GM12878 (cell line): ENCODE data around the gene SPIB. TPM values are rescaled to one million over a fixed set of nuclear protein-coding genes. Genes with fewer than 3 reads are reported as not detected.
"Not testable (repeated sequence)": the region's sequence is repeated elsewhere in the genome, so short reads cannot be mapped to it uniquely, and the experiment has no call there.

Experiments
- ATAC-seq: fragments of 200-7000 bp; cut with Tn5 transposase; 3 replicates; pipeline ENCODE4 v1.9.1; 2020; ENCODE audit warnings: mild to moderate bottlenecking, moderate library complexity
- BruUV-seq: library from RNA; stranded (reverse); fragments of 400-500 nt; replicated peaks from 2 replicates; lab custom pipeline; 2021; lab: Mats Ljungman, UMichigan
- CTCF ChIA-PET: fragments of 300-600 bp; sonication (Branson Sonifier 250); formaldehyde crosslinking; extraction: SDS; loops from one replicate; lab custom pipeline; 2021; ENCODE audit warnings: inconsistent platforms; lab: Yijun Ruan, JAX
- POLR2A ChIA-PET: fragments of 350-600 bp; formaldehyde crosslinking; extraction: SDS; loops from one replicate; lab custom pipeline; 2021; ENCODE audit warnings: inconsistent platforms; lab: Charles Lee
- RAD21 ChIA-PET: fragments of 300-600 bp; sonication (Branson Sonifier 250); formaldehyde crosslinking; loops from one replicate; lab custom pipeline; 2023; ENCODE audit warnings: antibody characterized with exemption; ENCODE audit not compliant: unreplicated experiment; lab: Charles Lee
- SMC1A ChIA-PET: fragments of 300-600 bp; sonication (Branson Sonifier 250); formaldehyde crosslinking; loops from one replicate; lab custom pipeline; 2023; ENCODE audit not compliant: unreplicated experiment, uncharacterized antibody; lab: Charles Lee
- DNase-seq: peaks from one replicate; pipeline ENCODE4 v3.0.0-alpha.2; 2011; ENCODE audit warnings: low read depth, low spot score
- FAIRE-seq: peaks from 3 replicates; lab custom pipeline; 2011; peaks lifted over from hg19 to GRCh38; lab: Jason Lieb, UNC
- H2AFZ ChIP-seq: 2 replicates; pipeline ENCODE4 v1.6.0; 2011; ENCODE audit warnings: low read depth, low read length, control low read depth; ENCODE audit not compliant: control insufficient read depth
- H3K27ac ChIP-seq: 2 replicates; pipeline ENCODE4 v1.5.1; 2011; ENCODE audit warnings: control low read depth; ENCODE audit not compliant: control insufficient read depth, insufficient read depth
- H3K27me3 ChIP-seq, 2 experiments: replicated peaks in 1 of 2; 2 replicates each; pipeline versions ENCODE4 v1.6.0 to v1.6.1; 2011; ENCODE audit warnings: low read length in 1 of 2; ENCODE audit not compliant: control insufficient read depth in 2 of 2, insufficient read depth in 2 of 2
- H3K36me3 ChIP-seq, 2 experiments: 2 replicates each; pipeline ENCODE4 v1.5.1; 2011; ENCODE audit warnings: low read length in 1 of 2; ENCODE audit not compliant: control insufficient read depth in 2 of 2, insufficient read depth in 2 of 2
- H3K4me1 ChIP-seq: 2 replicates; pipeline ENCODE4 v1.6.1; 2011; ENCODE audit warnings: mild to moderate bottlenecking, low read length, moderate library complexity, mixed read lengths; ENCODE audit not compliant: control insufficient read depth, insufficient read depth
- H3K4me2 ChIP-seq: 2 replicates; pipeline ENCODE4 v1.6.0; 2011; ENCODE audit warnings: control low read depth; ENCODE audit not compliant: control insufficient read depth, insufficient read depth
- H3K4me3 ChIP-seq: fragments of 200-600 bp; sonication (generic); 2 replicates; pipeline ENCODE4 v1.5.1; 2016
- H3K79me2 ChIP-seq: 2 replicates; pipeline ENCODE4 v1.6.0; 2011; ENCODE audit warnings: low read length; ENCODE audit not compliant: control insufficient read depth, insufficient read depth
- H3K9ac ChIP-seq: 2 replicates; pipeline ENCODE4 v1.8.0; 2011; ENCODE audit warnings: low read length, control low read depth, mixed read lengths; ENCODE audit not compliant: control insufficient read depth, insufficient read depth
- H3K9me3 ChIP-seq: replicated peaks from 3 replicates; pipeline ENCODE4 v1.5.1; 2011; ENCODE audit warnings: mild to moderate bottlenecking, low read length; ENCODE audit not compliant: control insufficient read depth, insufficient read depth
- H4K20me1 ChIP-seq: 2 replicates; pipeline ENCODE4 v1.6.0; 2011; ENCODE audit not compliant: control insufficient read depth, insufficient read depth
- BRCA1 ChIP-seq: IDR thresholded peaks from 2 replicates; pipeline ENCODE4 v1.6.1; 2011; ENCODE audit warnings: low read depth, low read length, improper control_type of control experiment
- CTCF ChIP-seq, 3 experiments: IDR thresholded peaks in 2 of 3; conservative IDR thresholded peaks in 1 of 3; 2 replicates each; pipeline ENCODE4 v1.5.1; 2011; ENCODE audit warnings: low read depth in 3 of 3, low read length in 3 of 3, mild to moderate bottlenecking in 3 of 3, control low read depth in 2 of 3, moderate library complexity in 2 of 3, inconsistent platforms in 1 of 3, mixed read lengths in 1 of 3; ENCODE audit not compliant: control insufficient read depth in 2 of 3, insufficient read depth in 1 of 3; ENCODE audit errors: extremely low read depth in 1 of 3
- HDAC2 ChIP-seq: fragments of 200-600 bp; sonication (generic); IDR thresholded peaks from 2 replicates; pipeline ENCODE4 v1.6.1; 2017
- MYB ChIP-seq: fragments of 150-350 bp; IDR thresholded peaks from 2 replicates; pipeline ENCODE4 v1.6.1; 2014; ENCODE audit warnings: mild to moderate bottlenecking, low read depth, low read length, borderline replicate concordance
- SKIL ChIP-seq: fragments of 450-650 bp; IDR thresholded peaks from 2 replicates; pipeline ENCODE4 v1.6.1; 2017; ENCODE audit warnings: mild to moderate bottlenecking, low read depth, inconsistent platforms; ENCODE audit not compliant: poor library complexity, severe bottlenecking
- ZNF207 ChIP-seq: fragments of 450-650 bp; IDR thresholded peaks from 2 replicates; pipeline ENCODE4 v1.6.1; 2014; ENCODE audit warnings: antibody characterized with exemption, mild to moderate bottlenecking, borderline replicate concordance
- WGBS: methylation state at CpG from one replicate; pipeline ENCODE4 v1.1.6; 2016; ENCODE audit warnings: low lambda C conversion rate; ENCODE audit not compliant: insufficient replicate concordance, insufficient coverage; ENCODE audit errors: missing lambda C conversion rate; 5-methylcytosine and 5-hydroxymethylcytosine counted together
- in situ Hi-C: fragments of 300-500 bp; cut with MboI; formaldehyde crosslinking; loops from 9 replicates; pipeline ENCODE4 v1.14.3; 2018; ENCODE audit warnings: mixed read lengths
- intact Hi-C: fragments of 100-400 bp; cut with micrococcal nuclease; formaldehyde crosslinking; loops from one replicate; pipeline ENCODE4 v1.14.2; 2022; ENCODE audit not compliant: unreplicated experiment
- polyA plus RNA-seq, 11 experiments: library from polyadenylated mRNA; depleted of rRNA in 4 of 11; unstranded in 6 of 11; stranded (reverse) in 5 of 11; fragments of >200 nt; fragmentation: Nextera tagmentation in 4 of 11; fragmentation: Illumina TruSeq in 1 of 11; extraction: Ambion mirVana in 4 of 11; extraction: Trizol in 1 of 11; gene quantifications; 1 replicate in 1 of 11; 2 replicates in 10 of 11; pipeline versions ENCODE4 v1.2.1 to v1.2.3, GENCODE V29; 2011 to 2016; ENCODE audit warnings: inconsistent platforms in 2 of 11, missing spikeins in 2 of 11, low read depth in 1 of 11
- total RNA-seq, 4 experiments: library from RNA; depleted of rRNA in 3 of 4; stranded (reverse); fragments of >200 nt in 3 of 4; fragmentation: Illumina TruSeq in 1 of 4; extraction: Trizol in 1 of 4; gene quantifications; 2 replicates each; pipeline versions ENCODE4 v1.2.1 to v1.2.3, GENCODE V29; 2013 to 2021

The SPIB gene
- total and polyA plus RNA-seq, 10 of the 15 experiments (the other 5 are each of a cell fraction or from before 2014, with no cell fraction given) = 3.5 to 123 (median 56.0) TPM

GRCh38 chr19:50435627-50436026, 16.9 kb downstream of the SPIB start (continued):
- no peak for TF ChIP-seq BRCA1
- no peak for TF ChIP-seq ZNF207
- TF ChIP-seq HDAC2 = no peak
- TF ChIP-seq CTCF (IDR thresholded peaks at IDR 0.05 in 2 of 3, conservative IDR thresholded peaks at IDR 0.05 in 1 of 3; ENCODE audit: control insufficient read depth in 2 of 3, extremely low read depth in 1 of 3, insufficient read depth in 1 of 3, low read depth in 3 of 3, low read length in 3 of 3) = no peak
- TF ChIP-seq, all 136 proteins: peak for 0

- in situ Hi-C loops = no loop called here
- RAD21 ChIA-PET = no interaction called here
- H3K27me3 ChIP-seq = peaks cover 0 to 4% of the 10 kb centered on the region in 2 experiments; a peak in 1 of 4 replicates
- no peak overlapping the region for H3K9ac ChIP-seq
- no peak overlapping the region for H3K4me3 ChIP-seq
- H3K36me3 ChIP-seq = no peaks in the 10 kb centered on the region
- peaks cover 13% of the 10 kb centered on the region for H3K4me1 ChIP-seq
- H3K79me2 ChIP-seq = no peaks in the 10 kb centered on the region
- H3K9me3 ChIP-seq = no peaks in the 10 kb centered on the region
- no peak for TF ChIP-seq MYB
- no peak for TF ChIP-seq SKIL
- TF ChIP-seq, all 136 proteins: peak for 0
- FAIRE-seq = no peak
- BruUV-seq = no TSS peak
- no peak overlapping the region for H3K4me2 ChIP-seq
- intact Hi-C loops = no loop called here
- H2AFZ ChIP-seq = no peak overlapping the region
- POLR2A ChIA-PET = no interaction called here
- no peak for ATAC-seq
- CTCF ChIA-PET = no interaction called here
- SMC1A ChIA-PET = no interaction called here
- DNase-seq = no peak
- WGBS = 54% methylated on average over 5 of the region's 5 CpGs
- H3K27ac ChIP-seq = no peak overlapping the region
- H4K20me1 ChIP-seq = no peaks in the 10 kb centered on the region
These were observed 19.2 kb downstream of the SPIB start for GRCh38 chr19:50437862-50438449.

- WGBS = 0% methylated on average over 1 of the region's 2 CpGs
- in situ Hi-C loops, BruUV-seq, CTCF ChIA-PET, H3K27me3 ChIP-seq, SMC1A ChIA-PET, H4K20me1 ChIP-seq, H3K27ac ChIP-seq, FAIRE-seq, H3K9me3 ChIP-seq, H3K36me3 ChIP-seq, H3K4me2 ChIP-seq, POLR2A ChIA-PET, ATAC-seq, RAD21 ChIA-PET, H3K79me2 ChIP-seq, H3K9ac ChIP-seq, intact Hi-C loops, H3K4me3 ChIP-seq, DNase-seq, H2AFZ ChIP-seq, H3K4me1 ChIP-seq: not testable (repeated sequence)
These were observed 20.4 kb downstream of the SPIB start for GRCh38 chr19:50439130-50439529.
